HG02610 (cell line): ENCODE measurements around the gene TULP4.
A peak's percentile ranks its signal among the peaks of the same experiment; 100 is the strongest.

ENCODE experiments used
- ATAC-seq: cut with Tn5 transposase; IDR thresholded peaks from one replicate; pipeline ENCODE4 v1.9.1; 2021; ENCODE audit warnings: mild to moderate bottlenecking, moderate library complexity; ENCODE audit not compliant: unreplicated experiment

Gene TULP4, protein sequence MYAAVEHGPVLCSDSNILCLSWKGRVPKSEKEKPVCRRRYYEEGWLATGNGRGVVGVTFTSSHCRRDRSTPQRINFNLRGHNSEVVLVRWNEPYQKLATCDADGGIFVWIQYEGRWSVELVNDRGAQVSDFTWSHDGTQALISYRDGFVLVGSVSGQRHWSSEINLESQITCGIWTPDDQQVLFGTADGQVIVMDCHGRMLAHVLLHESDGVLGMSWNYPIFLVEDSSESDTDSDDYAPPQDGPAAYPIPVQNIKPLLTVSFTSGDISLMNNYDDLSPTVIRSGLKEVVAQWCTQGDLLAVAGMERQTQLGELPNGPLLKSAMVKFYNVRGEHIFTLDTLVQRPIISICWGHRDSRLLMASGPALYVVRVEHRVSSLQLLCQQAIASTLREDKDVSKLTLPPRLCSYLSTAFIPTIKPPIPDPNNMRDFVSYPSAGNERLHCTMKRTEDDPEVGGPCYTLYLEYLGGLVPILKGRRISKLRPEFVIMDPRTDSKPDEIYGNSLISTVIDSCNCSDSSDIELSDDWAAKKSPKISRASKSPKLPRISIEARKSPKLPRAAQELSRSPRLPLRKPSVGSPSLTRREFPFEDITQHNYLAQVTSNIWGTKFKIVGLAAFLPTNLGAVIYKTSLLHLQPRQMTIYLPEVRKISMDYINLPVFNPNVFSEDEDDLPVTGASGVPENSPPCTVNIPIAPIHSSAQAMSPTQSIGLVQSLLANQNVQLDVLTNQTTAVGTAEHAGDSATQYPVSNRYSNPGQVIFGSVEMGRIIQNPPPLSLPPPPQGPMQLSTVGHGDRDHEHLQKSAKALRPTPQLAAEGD (N-terminal part only)

DNA sequence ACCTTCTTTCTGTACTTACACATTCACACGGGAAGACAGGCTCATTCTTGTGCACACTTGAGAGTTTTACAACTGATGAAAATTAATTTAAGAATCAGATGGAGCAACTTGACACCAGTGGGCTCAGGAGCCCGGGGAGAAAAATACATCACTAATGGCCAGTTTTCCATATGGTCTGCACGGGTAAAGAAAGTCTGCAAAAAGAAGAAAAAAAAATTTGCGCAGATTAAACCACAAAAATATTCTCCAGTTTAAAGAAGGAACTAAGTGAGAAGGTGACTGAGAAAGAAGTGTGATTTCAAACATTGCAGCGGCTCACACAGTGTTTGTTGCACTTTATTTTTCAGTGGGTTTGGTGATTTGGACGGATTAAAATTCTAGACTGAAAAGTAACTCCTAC lies at the start of gene TULP4:
Gene TULP4, plus strand, starts transcription at position 301 of the 400 bp plus-strand sequence. CDS start 1,552 bp downstream, outside the sequence.
- ATAC-seq, result no peak

DNA sequence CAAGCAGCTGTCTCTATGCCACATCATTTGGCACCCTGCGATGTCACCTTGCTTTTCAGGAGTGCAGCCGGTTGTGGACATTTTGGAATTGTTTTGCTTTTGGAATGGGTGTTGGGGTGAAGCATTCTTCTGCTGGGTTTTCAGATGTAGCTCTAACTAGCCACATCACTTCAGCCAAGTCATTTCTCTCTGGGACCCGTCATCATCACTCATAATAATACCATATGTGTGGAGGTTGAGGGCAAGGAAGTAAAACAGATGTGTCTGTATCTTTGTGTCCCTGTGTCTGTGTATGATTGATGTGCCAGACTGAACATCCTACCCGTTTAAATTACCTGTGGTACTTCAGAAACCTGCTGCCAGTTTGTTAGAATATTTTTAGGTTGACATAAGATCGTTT lies 49.5 kb upstream of the TULP4 start:
- ATAC-seq, result peak; percentile 93

DNA sequence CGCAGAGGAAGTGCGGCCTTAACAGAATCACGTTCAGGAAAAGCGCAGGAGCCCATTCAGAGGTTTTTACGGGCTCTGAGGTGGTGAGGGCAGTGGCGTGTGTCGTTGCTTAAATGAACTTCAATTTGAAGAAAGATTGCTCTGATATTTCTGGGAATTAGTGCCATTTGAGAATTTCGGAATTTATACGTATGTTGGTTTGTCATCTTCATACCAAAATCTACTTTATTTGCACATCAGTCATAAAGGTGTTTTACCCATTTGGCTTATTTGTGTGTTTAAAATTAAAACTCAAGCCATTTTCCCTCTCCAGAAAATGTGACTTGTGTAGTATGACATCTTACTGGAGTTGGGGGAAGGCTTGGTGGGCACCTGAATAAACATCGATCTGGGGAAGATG lies 48.1 kb upstream of the TULP4 start:
- ATAC-seq, result no peak

DNA sequence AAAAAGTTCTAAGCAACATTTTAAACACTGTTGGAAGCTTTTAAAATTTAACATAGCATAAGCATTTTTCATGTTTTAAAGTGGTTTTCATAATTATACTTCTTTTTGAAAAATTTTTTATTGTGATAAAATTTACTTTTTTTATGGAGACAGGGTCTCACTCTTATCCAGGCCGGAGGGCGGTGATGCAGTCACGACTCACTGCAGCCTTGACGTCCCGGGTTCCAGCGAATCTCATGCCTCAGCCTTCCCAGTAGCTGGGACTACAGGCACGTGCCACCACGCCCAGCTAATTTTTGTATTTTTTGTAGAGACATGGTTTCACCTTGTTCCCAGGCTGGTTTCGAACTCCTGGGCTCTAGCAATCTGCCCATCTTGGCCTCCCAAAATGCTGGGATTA lies 46.1 kb upstream of the TULP4 start:
- ATAC-seq, result no peak

- no peak for ATAC-seq
These were observed 43.7 kb upstream of the TULP4 start for GRCh38 chr6:158268361-158269147.

DNA sequence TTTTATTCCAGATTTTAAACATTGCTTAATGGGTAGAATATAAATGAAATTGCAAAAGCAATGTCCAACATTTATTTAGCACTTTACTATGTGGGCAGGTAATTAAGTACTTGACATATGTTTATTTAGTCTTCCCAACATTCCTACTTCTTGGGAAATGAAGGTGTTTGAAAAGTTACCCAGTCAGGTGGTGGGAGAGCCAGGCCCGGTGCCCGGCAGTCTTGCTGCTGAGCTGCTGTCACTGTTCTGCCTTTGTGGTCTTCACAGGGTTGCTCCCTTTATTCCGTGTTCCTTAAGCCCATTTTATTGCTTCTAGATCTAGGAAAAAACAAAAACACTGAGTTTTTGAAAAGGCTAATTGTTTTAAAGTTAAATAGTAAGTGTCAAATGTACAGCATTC lies 42.6 kb upstream of the TULP4 start:
- ATAC-seq, result no peak

GRCh38 chr6:158270389-158271127 lies 41.7 kb upstream of the TULP4 start:
- ATAC-seq, result no peak

- ATAC-seq, result no peak
These were observed 39.9 kb upstream of the TULP4 start for GRCh38 chr6:158272324-158272723.

DNA sequence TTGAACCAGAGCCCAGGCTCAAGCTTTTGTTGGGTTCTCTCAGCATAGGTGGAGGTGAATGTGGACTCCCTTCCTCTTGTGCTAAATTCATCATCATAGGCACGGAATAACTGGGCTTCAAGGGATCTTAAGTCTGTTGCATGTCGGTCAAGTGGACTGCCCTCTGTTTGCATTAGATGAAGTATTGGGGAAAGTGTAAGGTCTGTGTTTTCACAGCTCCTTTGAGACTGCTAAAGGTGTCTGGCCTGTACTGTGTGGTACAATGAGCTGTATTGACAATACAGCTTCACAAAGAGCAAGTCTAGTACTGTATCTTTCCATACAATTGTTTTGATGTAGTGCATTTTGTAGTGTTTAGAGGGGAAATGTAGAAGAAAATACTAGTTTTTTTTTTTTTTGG lies 34.3 kb upstream of the TULP4 start:
- no peak for ATAC-seq

DNA sequence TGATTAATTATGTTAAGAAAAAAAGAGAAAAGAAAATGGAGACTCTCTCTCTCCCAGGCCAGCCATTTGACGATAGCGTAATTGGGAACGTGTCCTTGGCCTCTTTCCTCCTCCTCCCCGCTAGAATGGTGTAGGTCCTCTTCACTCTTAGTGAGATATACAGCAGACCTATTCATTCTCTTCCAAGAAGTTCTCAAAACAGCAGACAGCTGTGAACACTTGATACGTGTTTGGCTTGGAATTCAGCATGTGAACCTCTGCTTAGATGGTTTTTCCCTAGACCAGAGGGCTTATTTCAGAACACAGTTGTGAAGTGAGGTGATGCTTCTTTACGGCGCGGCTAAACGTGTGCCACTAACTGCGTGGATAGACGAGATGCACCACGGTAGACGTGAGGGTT lies 32.6 kb upstream of the TULP4 start:
- no peak for ATAC-seq

DNA sequence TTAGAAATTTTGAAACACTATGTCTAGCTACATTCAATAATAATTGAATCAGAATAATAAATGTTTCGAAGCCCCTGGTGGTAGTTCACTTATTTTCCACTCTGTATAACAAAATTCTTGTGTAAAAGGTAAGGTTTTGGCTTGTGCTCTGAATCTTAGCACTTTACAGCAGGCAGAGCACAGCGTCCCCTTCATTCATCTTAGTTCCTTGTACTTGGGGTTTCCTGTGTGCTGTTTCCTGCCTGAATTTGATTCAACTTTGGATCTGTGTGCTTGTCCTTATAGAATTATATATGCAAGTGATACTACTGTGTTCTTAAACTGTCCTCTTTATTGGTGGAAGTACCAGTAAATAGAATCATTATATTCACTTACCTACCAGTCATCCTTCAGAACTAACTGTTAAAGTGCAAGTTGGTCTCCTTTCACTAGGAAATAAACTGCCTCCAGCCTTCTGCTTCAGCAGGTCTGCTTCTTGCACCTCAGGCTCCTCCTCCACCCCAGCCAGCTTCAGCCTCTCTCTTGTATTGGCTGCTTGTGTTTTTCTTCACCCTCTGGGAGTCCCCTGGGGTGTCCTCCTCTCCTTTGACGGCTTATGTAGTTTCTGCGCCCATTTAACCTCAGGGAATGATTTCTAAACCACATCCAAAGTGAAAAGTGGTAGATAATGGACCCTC lies 28.8 kb upstream of the TULP4 start:
- peak; percentile 85 for ATAC-seq

DNA sequence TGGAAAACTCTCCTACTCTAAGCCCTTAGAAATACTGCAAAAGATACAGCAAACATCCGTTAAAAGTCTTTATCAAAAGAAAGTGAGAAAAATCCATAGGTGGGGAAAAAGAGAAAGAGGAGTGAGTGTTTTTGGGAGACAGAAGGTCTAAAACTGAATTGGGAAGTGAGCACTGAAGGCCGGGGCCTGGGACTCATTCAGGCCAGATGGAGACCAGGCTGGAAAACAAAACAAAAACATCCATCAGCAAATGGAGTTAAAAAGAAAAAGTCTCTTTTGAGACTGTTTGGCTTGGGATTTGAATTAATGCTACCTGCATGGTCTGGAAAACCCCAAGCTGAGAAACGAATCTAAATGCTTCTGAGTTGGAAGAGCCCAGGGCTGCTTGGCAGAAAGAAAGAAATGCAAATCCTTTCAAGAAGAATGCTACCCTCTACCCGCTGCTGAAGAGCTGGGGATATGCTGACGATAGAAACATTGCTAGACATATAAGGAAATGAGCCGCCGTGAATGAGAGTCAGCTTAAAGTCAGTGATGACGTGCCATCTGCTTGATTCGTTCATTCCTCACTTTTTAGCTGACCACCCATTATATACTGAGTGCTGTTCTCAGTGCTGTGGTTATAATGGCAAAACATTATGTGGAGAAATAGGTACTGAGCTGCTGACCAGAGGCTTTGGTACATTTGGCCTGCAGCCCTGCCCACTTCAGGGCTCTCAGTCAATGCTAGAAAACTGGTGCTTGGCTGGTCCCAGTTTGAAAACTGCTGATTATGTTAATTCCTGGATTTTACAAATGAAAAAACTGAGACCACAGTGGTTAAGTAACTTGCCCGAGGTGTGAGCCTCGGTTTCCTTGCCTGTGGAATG lies 28.0 kb upstream of the TULP4 start:
- no peak for ATAC-seq

DNA sequence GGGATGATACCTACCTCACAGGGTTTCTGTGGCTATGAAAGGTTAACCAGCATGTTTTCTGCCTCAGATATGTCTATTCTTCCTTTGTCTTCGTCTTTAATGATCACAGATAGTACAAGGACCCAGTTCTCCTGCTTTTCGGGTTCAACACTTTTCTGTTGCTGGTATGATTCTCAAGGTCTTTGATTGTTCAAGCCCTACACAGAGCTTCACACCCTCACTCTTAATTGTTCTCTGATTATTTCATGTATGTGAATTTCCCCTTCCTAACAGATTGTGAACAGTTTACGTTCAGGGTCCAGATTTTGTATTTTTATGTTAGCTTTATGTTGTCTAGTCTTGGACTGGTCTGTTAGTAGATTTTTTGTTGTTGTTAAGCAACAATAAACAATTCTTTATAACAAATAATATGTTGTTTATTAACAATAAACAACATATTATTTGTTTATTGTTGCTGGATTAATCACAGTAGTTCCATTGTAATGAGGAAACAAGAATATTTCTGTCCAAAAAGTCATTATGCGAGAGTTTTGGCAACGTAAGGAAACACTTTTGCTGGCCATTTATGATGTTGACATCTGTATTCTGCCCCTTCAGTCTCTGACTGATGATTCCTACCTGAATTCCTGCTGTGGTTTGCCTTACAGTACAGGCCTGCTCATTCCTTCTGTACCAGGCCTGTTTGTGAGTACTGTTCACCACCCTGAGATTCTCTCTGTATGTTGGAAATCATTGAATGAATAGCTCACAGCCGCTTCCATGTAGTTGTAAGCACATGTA lies 27.2 kb upstream of the TULP4 start:
- no peak for ATAC-seq

DNA sequence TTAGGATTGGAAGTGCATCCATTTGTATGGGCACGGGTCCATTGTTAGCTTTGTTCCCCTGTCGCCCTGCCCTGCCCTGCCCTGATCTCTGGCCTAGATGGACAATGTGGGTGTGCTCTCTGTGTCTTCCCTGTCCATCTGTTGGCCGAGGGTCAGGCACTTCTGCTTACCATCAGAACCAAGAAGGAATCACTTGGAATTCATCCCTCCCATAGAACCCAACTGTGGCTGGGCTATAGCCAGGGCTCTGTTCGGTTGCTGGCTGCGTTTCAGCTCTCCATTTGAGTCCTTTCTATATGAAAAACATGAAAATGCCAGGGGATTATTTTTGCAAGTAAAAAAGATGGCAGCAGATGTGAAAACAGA lies 26.6 kb upstream of the TULP4 start:
- ATAC-seq, result no peak

- ATAC-seq, result no peak
These were observed 25.9 kb upstream of the TULP4 start for GRCh38 chr6:158286413-158286812.

- no peak for ATAC-seq
These were observed 25.2 kb upstream of the TULP4 start for GRCh38 chr6:158287047-158287446.

DNA sequence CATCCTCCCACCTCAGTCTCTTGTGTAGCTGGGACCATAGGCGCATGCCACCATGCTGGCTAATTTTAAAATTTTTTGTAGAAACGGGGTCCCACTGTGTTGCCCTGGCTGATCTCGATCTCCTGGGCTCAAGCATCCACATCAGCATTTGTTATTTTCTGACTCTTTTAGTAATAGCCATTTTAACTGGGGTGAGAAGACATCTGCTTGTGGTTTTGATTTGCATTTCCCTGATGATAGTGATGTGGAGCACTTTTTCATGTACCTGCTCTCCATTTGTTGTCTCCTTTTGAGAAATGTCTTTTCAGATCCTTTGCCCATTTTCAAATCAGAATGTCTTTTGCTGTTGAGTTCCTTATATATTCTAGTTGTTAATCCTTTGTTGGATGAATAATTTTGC lies 22.2 kb upstream of the TULP4 start:
- peak; percentile 49 for ATAC-seq

GRCh38 chr6:158290659-158291058 lies 21.6 kb upstream of the TULP4 start:
- peak; percentile 93 for ATAC-seq
